ENCODE results near the gene RDH16.
"Not testable (repeated sequence)": the region's sequence is repeated elsewhere in the genome, so short reads cannot be mapped to it uniquely, and the experiment has no call there.

Gene RDH16

DNA sequence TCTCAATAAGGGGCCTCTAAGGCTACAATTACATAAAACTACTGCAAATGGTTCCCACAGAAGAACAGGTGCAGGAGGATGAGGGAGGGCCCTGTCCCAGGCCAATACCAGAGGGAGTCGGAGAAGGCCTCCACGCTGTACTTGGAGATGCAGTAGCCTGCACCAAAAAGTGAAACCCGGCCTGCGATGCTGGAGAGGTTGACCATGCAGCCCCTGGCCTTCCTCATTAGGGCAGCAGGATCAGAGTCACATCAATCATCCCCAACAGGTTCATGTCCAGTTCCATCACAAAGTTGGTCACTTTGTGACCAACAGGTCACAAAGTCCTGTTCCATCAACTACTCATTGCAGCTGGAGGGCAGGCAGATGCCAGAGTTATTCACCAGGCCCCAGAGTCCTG lies 26.0 kb upstream of the RDH16 start:
- H3K4me1 Mint-ChIP-seq: peaks cover 18% of the 10 kb centered on the region
- no peak overlapping the region for H3K27ac Mint-ChIP-seq
- no peaks in the 10 kb centered on the region for H3K27me3 Mint-ChIP-seq (ENCODE audit: low read depth)
- no peaks in the 10 kb centered on the region for H3K9me3 Mint-ChIP-seq
- no peak overlapping the region for H3K4me3 Mint-ChIP-seq
- no peaks in the 10 kb centered on the region for H3K36me3 Mint-ChIP-seq (ENCODE audit: low read depth)
- TF ChIP-seq, protein P1, sequence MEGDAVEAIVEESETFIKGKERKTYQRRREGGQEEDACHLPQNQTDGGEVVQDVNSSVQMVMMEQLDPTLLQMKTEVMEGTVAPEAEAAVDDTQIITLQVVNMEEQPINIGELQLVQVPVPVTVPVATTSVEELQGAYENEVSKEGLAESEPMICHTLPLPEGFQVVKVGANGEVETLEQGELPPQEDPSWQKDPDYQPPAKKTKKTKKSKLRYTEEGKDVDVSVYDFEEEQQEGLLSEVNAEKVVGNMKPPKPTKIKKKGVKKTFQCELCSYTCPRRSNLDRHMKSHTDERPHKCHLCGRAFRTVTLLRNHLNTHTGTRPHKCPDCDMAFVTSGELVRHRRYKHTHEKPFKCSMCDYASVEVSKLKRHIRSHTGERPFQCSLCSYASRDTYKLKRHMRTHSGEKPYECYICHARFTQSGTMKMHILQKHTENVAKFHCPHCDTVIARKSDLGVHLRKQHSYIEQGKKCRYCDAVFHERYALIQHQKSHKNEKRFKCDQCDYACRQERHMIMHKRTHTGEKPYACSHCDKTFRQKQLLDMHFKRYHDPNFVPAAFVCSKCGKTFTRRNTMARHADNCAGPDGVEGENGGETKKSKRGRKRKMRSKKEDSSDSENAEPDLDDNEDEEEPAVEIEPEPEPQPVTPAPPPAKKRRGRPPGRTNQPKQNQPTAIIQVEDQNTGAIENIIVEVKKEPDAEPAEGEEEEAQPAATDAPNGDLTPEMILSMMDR (IDR thresholded peaks at IDR 0.05; ENCODE audit: unreplicated experiment in 3 of 3): no peak

DNA sequence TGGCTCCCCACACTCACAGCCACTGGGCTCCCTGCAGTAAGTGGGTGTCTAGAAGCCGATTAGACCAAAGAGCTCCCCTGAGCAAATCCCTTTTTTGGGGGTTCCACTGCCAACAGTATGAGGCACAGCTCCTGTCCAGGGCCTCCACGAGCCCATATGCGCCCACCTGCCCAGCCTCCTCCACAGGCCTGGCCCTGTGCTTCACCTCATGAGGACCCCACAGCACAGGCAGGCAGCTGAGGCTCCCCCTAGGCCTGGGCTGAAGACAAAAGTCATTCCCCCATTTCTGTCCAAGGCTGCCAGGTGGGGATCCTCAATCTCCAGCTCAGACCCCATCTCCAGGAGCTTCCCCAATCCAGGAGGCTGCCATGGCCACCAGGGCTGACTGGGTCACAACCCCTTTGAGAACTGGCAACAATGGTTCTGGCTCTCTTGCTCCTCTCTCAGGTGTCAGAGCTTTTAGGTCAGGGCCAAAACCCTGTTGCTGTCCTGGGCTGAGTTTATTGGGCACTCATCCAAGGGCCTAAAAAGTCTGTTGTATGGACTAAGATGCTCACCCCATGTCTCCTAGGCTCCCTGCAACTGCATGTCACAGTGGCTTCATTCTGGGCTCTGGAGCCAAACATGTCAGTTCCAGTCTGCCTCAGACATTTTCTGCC lies 25.3 kb upstream of the RDH16 start:
- not testable (repeated sequence) for H3K9me3 Mint-ChIP-seq; H3K27me3 Mint-ChIP-seq (ENCODE audit: low read depth); H3K27ac Mint-ChIP-seq; H3K36me3 Mint-ChIP-seq (ENCODE audit: low read depth); H3K4me3 Mint-ChIP-seq
- peaks cover 11% of the 10 kb centered on the region for H3K4me1 Mint-ChIP-seq

DNA sequence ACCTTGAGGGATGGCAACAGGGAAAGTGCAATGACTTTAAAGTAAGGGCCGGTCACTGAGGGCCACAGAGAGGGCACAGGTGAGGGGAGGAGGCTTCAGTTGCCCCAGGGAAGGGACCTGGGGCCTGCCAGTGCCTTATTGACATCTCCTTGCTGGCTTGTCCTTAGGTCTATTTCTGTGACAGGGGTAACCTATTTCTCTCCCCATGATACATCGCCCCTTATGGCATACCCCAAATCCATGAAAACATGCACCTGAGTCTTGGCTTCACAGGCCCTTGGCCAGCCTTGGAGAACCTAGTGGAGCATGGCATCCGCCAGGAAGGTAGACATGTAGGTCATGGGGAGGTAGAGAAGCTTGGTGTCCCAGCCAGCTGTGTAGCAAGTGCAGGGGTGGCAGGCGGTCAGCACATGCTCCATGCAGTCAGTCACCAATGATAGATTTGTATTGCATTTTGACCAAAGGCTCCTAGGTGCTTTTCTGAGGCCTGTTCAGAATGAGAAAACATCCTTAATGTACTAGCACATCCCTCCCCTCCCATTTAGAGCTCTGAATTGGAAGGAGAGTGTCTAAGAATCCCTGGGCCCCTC lies 23.6 kb upstream of the RDH16 start:
- TF ChIP-seq, protein P1 (IDR thresholded peaks at IDR 0.05; ENCODE audit: unreplicated experiment in 3 of 3): no peak
- no peak overlapping the region for H3K27ac Mint-ChIP-seq
- H3K4me3 Mint-ChIP-seq: no peak overlapping the region
- H3K36me3 Mint-ChIP-seq (ENCODE audit: low read depth): no peaks in the 10 kb centered on the region
- peaks cover 6% of the 10 kb centered on the region for H3K4me1 Mint-ChIP-seq
- no peaks in the 10 kb centered on the region for H3K27me3 Mint-ChIP-seq (ENCODE audit: low read depth)
- no peaks in the 10 kb centered on the region for H3K9me3 Mint-ChIP-seq

DNA sequence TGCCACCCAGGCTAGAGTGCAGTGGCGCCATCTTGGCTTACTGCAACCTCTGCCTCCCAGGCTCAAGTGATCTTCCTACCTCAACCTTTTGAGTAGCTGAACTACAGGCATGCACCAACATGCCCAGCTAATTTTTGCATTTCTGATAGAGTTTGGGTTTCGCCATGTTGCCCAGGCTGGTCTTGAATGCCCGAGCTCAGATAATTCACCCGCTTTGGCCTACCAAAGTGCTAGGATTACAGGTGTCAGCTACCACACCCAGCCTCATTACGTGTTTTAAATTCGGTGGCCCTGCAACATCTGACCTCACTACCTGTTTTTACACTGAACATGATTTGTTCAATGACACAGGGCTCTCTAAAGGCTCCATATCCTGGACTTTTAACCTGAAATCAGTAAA lies 22.9 kb upstream of the RDH16 start:
- Mint-ChIP-seq H3K9me3 (no peaks in the 10 kb centered on the region), H3K4me3 (no peak overlapping the region), H3K27ac (no peak overlapping the region), H3K36me3 (ENCODE audit: low read depth) (no peaks in the 10 kb centered on the region), H3K27me3 (ENCODE audit: low read depth) (no peaks in the 10 kb centered on the region), H3K4me1 (peaks cover 6% of the 10 kb centered on the region)
- TF ChIP-seq, protein P1 (IDR thresholded peaks at IDR 0.05; ENCODE audit: unreplicated experiment in 3 of 3): no peak

DNA sequence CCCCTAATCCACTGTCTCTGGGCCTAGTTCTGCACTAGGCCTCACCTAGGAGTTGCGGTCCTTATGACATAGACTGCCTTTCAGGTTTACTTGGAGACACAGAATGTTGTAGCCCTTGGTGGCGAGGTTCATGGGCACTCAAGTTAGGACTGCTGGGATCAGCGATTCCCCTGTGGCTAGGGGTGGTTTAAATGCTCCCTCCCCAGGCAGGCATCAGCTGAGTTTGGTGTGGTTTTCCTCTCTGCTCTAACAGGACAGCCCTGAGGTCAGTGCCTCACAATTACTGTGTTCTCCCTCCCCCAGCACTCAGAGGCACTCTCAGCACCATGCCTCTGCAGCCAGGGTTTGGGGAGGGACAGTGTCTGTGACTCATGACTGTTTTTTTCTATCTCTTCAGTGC lies 22.2 kb upstream of the RDH16 start:
- Mint-ChIP-seq H3K27ac (no peak overlapping the region), H3K4me1 (peaks cover 6% of the 10 kb centered on the region)

DNA sequence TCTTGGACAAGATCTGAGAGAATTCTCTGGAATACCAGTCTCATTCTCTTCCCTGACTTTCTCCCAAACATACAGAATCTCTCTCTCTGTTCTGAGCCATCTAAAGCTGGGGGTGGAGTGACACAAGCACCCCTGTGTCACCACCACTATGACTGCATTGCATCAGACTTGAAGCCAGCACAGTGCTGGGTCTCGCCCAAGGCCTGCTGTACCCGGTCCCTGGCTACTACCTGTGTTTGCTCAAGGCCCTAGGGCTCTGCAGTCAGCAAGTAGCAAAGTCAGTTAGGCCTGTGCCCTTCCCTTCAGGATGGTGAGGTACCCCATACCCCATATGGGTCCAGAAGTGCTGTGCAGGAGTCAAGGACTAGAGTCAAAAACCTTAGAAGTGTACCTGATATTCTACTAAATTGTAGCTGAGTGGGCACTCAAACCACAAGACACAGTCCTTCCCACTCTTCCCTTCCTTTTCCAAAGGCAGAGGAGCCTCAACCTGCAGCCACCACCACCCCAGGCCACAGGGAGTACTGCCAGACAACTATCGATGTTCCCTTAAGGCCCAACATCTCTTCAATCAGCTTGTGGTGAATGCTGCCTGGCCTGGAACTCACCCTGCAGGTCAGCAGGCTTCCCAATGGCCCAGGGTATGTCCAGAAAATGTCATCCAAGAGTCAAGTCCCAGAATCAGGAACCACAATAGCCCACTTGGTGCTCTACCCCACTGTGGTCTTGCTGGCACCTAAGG lies 21.2 kb upstream of the RDH16 start:
- Mint-ChIP-seq H3K36me3 (ENCODE audit: low read depth) (no peaks in the 10 kb centered on the region), H3K27ac (no peak overlapping the region), H3K9me3 (no peaks in the 10 kb centered on the region), H3K4me1 (peaks cover 6% of the 10 kb centered on the region), H3K4me3 (no peak overlapping the region), H3K27me3 (ENCODE audit: low read depth) (no peaks in the 10 kb centered on the region)
- TF ChIP-seq, protein P1 (IDR thresholded peaks at IDR 0.05; ENCODE audit: unreplicated experiment in 3 of 3): no peak

More for the DNA sequence above, 22.2 kb upstream of the RDH16 start:
- Mint-ChIP-seq H3K27me3 (ENCODE audit: low read depth) (no peaks in the 10 kb centered on the region), H3K9me3 (no peaks in the 10 kb centered on the region), H3K36me3 (ENCODE audit: low read depth) (no peaks in the 10 kb centered on the region), H3K4me3 (no peak overlapping the region)
- TF ChIP-seq, protein P1 (IDR thresholded peaks at IDR 0.05; ENCODE audit: unreplicated experiment in 3 of 3): no peak

DNA sequence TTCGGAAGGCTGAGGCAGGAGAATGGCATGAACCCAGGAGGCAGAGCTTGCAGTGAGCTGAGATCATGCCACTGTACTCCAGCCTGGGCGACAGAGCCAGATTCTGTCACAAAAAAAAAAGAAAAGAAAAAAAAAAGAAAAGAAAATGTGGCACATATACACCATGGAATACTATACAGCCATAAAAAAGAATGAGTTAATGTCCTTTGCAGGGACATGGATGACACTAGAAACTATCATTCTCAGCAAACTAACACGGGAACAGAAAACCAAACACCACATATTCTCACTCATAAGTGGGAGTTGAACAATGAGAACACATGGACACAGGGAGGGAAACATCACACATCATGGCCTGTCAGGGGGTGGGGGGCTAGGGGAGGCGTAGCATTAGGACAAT lies 20.0 kb upstream of the RDH16 start:
- H3K27ac Mint-ChIP-seq; H3K9me3 Mint-ChIP-seq; H3K4me3 Mint-ChIP-seq; H3K4me1 Mint-ChIP-seq; H3K27me3 Mint-ChIP-seq (ENCODE audit: low read depth); H3K36me3 Mint-ChIP-seq (ENCODE audit: low read depth): not testable (repeated sequence)

DNA sequence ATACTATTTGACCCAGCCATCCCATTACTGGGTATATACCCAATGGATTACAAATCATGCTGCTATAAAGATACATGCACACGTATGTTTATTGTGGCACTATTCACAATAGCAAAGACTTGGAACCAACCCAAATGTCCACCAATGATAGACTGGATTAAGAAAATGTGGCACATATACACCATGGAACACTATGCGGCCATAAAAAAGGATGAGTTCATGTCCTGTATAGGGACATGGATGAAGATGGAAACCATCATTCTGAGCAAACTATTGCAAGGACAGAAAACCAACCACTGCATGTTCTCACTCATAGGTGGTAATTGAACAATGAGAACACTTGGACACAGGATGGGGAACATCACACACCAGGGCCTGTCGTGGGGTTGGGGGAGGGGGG lies 16.8 kb upstream of the RDH16 start:
- not testable (repeated sequence) for H3K4me3 Mint-ChIP-seq, H3K27ac Mint-ChIP-seq

DNA sequence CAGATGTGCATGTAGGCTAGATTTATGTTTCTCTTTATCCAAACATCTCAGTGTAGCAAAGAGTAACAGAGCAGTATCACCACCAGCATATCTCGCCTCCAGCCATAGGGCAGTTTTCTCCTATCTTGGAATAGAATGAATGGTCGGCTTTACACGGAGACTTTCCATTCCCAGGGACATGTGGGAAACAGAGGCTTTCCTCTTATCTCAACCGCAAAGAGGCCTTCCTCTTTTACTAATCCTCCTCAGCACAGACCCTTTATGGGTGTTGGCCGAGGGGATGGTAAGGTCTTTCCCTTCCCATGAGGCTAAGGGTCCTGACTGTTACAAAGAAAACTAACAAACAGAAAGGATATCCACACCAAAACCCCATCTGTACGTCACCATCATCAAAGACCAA lies 11.5 kb upstream of the RDH16 start:
- H3K4me3 Mint-ChIP-seq; H3K4me1 Mint-ChIP-seq; H3K27me3 Mint-ChIP-seq (ENCODE audit: low read depth); H3K36me3 Mint-ChIP-seq (ENCODE audit: low read depth); H3K27ac Mint-ChIP-seq: not testable (repeated sequence)
- H3K9me3 Mint-ChIP-seq: peaks cover 27% of the 10 kb centered on the region

More for the DNA sequence above, 16.8 kb upstream of the RDH16 start:
- H3K36me3 Mint-ChIP-seq (ENCODE audit: low read depth); H3K9me3 Mint-ChIP-seq; H3K27me3 Mint-ChIP-seq (ENCODE audit: low read depth); H3K4me1 Mint-ChIP-seq: not testable (repeated sequence)
